Cardiac septum (tissue), 1 donor: ENCODE data around the gene SEC61B. TPM values are rescaled to one million over a fixed set of nuclear protein-coding genes. Genes with fewer than 3 reads are reported as not detected.
"Not testable (repeated sequence)": the region's sequence is repeated elsewhere in the genome, so short reads cannot be mapped to it uniquely, and the experiment has no call there.

Experiments
- DNase-seq: peaks from one replicate; pipeline ENCODE4 v3.0.0-alpha.2; 2020; ENCODE audit warnings: low spot score
- intact Hi-C: fragments of 100-400 bp; cut with DNase I; formaldehyde crosslinking; loops from one replicate; pipeline ENCODE4 v1.14.0; 2022
- total RNA-seq: library from RNA; stranded (reverse); fragmentation: NEBNext Ultra II Directional; extraction: Animal tissue kit (Norgen Biotek cat#: 25700); gene quantifications from one replicate; pipeline ENCODE4 v1.2.1, GENCODE V29; 2021
- donor health status: DM: no; HTN: no; CAD: no.

The SEC61B gene
- total RNA-seq, 1 donor from 2014 or later: 47.9 TPM

DNA sequence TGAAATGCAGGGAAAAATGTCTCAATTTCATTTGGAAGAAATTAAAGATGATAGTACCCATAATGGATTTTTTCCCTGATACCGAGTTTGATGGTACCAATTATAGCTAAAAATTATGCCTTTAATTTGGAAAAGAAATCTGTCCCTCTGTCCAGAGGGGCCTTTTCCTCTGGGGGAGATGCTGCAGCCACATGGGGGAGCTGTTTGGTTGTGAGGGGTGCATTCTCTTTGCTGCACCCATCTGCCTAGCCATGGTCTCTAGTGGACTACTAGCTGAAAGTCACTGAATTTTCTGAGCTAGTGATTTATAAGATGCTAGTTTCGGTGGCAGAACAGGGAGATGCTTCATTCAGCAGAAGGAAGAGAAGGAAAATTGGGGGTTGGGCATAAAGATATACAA, 9.6 kb downstream of the SEC61B start:
- intact Hi-C loops: no loop called here

DNA sequence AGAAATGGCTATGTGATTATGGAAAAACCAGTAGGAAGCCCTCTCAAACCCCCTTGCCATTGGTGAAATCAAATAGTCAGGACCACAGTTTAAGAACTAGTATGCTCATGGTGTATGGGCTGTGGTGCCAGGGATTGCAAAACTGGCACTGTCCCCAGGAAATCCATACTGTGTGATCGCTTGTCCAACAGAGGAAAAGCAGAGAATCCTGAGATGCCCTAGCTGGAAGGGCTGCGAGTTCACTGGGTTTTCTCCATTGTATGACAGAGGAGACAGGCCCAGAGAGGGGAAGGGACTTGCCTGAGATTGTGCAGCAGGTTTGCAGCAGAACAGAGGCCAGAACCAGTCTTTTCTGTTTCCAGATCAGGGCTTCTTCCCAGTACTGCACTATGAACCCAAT, 12.5 kb downstream of the SEC61B start:
- no peak for DNase-seq
- intact Hi-C loops: no loop called here

More for the DNA sequence above, 9.6 kb downstream of the SEC61B start:
- DNase-seq: no peak

DNA sequence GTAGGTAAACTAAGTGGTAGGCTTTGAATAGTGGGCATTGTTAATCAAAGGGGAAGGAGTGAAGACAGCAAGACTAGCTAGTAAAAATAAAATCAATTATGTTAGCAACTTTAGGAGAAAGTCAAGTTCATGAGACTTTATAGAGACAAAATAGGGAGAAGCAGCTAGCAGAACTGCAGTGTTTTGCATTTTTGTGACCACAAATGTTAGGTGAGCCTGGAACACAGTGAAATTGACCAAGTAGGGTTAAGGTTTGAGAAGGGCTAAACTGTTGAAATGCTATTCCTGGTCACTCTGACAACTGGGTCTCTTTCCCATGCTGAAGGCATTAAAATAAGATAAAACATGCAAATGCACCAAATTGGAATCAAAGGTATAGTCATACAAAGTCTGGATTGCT, 13.0 kb downstream of the SEC61B start:
- DNase-seq: no peak
- intact Hi-C loops: no loop called here

DNA sequence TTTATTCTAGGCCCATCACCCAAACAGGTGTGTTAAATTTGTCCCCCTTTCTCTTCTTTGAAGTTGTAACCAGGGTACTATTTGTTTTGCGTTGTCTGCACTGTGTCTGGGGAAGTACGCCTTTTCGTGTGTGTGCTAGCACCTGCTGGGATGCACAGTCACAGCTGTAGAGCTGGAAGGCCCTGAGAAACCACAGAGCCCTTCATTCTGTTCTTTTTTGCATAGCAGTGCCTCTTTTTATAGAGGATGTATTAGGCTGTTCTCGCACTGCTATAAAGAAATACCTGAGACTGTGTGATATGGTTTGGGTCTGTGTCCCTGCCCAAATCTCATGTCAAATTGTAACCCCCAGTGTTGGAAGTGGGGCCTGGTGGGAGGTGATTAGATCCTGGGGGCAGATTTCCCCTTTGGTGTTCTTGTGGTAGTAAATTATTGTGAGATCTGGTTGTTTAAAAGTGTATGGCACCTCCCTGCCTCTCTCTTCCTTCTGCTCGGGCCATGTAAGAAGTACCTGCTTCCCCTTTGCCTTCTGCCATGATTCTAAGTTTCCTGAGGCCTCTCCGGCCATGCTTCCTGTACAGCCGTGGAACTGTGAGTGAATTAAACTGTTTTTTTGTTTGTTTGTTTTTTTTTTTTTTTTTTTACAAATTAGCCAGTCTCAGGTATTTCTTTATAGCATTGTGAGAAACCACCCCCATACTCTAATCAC, 14.0 kb downstream of the SEC61B start:
- no peak for DNase-seq
- intact Hi-C loops: no loop called here

DNA sequence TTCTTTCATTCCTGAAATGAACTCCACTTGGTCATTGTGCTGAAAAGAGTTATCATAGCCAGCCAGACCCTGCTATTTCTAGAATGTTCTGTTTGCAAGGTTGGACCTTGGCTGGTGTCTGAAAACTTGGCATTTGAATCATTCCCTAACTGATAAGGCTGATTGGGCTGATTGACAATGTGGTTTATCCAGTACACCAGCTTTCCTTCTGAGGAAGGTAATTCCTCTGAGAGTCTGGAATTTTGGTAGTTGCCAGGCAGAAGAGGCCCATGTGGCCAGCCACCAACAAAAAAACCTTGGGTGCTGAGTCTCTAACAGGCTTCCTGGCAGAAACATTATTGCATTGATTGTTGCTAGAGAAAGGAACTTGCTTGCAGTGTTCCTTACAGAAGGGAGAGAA, 15.3 kb downstream of the SEC61B start:
- intact Hi-C loops: no loop called here
- no peak for DNase-seq

DNA sequence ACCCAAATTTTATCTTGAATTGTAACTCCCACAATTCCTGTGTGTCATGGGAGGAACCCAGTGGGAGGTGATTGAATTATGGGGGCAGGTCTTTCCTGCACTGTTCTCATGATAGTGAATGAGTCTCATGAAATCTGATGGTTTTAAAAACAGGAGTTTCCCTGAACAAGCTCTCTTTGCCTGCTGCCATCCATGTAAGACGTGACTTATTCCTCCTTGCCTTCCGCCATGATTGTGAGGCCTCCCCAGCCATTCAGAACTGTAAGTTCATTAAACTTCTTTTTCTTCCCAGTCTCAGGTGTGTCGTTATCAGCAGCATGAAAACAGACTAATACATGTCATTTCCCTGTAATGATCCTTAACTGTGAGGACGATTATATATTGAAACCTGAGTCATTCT, 15.8 kb downstream of the SEC61B start:
- intact Hi-C loops, DNase-seq: not testable (repeated sequence)

DNA sequence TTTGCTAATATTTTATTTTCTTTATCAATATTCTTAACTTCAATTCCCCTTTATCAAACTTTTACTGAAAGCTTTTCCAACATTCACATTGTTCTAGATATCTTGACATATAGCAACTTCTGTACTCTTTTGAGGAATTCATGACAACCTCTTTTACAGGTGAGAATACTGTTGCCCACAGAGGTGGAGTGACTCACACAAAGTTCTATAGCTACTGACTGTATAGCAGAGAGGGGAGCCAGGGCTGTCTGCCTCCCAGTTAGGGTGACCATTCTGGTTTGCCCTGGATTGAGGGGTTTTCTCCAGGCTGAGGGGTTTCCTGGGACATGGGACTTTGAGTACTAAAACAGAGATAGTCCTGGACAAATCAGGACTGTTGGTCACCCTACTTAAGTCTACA, 16.2 kb downstream of the SEC61B start:
- intact Hi-C loops: no loop called here

DNA sequence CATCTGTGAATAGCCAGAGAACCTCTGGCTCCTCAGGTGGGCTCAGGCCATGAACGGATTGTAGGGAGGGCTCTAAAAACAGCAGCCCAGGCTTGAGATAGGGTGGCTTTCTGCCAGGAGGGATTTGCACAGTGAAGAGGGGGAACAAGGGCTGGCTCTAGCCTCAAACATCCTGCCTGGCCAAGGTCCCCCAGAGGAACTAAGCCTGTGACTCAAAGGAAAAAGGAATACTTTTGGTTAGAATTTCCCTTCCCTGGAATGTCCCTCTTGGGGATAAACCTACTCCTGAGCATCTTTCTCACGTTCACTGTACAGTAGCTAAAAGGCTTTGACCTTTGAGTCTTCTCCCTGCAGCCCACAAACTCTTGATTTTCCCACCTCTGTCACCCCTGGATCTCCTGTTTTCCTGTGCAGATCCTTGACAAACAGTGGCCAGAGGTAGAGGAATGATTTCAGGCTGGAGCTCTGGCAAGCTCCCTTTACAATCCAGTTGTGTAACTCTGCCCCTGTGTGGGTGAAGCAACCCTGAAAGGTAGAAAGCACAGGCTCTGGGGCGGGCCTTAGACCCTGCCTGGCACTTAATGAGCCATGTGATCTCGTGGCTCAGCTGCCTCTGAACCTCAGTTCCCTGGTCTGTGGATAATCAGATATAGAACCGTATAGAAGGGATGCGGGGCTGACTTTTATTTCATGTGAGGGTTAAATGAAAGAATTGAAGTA, 17.4 kb downstream of the SEC61B start:
- DNase-seq: no peak
- intact Hi-C loops: no loop called here

More for the DNA sequence above, 16.2 kb downstream of the SEC61B start:
- no peak for DNase-seq

DNA sequence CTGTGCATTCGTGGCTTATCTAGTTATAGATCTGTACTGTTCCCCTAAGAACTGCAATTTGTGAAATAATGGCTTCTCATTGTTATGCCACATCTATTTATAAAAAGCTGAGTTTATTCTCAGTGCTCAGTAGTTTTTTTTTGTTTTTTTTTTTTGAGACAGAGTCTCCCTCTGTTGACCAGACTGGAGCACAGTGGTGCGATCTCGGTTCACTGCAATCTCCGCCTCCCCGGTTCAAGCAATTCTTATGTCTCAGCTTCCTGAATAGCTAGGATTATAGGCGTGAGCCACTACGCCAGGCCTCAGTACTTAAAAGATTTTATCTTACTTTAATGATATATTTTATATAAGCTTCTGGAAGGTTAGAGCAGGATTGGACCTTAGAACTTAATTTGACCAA, 19.0 kb downstream of the SEC61B start:
- DNase-seq: no peak
- intact Hi-C loops: no loop called here

DNA sequence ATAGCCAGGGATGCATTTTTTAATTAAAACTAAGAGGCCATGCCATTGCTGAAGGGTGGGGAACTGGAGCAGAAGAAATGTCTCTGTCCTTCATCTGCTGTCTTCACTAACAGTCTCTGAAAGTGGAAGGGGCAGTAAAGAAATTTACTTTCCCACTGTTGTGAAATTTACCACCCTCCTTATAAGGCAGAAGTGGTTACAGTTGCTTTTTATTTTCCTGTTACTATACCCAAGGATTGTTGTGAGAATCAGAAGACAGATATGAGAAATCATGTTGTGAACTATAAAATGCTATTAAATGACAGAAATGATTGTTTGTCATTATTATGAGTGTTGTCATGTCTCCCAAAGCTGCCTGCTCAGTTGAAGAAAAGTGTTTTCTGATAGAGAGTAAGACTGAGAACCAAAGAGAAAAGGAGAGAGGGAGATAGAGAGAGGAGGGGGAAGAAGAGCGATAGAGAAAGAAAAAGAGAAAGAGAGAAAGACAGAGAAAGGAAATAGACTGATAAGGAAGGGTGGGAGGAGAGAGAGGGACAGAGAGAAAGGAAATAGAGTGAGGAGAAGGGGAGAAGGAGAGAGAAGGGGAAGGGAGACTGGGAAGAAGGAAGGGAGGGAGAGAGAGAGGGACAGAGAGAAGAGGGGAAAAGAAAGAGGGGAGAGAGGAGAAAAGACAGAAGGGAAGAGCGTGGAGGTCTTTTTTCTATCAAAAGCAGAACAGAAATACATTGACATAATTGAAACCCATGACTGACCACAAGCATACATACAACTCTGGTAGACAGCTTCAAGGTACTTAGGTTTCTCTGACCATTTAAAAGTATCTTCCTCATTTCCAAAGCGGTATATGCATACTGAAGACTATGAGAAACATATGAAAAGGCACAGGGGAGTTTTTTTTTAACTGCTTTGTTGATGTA, 22.5 kb downstream of the SEC61B start:
- no peak for DNase-seq
- intact Hi-C loops: no loop called here

DNA sequence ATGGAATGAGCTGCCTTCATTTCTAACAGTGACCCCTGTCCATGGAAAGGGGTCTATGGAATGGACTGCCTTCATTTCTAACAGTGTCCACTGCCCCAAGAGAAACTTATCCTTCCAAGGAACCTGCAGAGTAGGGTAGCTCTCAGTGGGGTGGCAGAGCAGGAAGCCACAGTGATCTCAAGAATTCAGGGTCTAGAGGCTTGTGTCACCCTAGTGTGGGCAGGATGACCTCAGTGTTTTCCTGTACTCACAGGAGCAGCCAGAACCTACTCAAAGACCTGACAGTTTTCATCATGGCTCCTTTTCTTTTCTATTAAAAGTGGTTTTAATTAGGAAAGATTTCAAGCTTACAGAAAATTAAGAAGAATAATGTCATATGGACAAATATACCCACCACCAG, 27.5 kb downstream of the SEC61B start:
- intact Hi-C loops: loop anchor here (10.0 kb wide), 1 partner anchor 955 kb away; no protein-coding TSS in a partner anchor
- DNase-seq: no peak

DNA sequence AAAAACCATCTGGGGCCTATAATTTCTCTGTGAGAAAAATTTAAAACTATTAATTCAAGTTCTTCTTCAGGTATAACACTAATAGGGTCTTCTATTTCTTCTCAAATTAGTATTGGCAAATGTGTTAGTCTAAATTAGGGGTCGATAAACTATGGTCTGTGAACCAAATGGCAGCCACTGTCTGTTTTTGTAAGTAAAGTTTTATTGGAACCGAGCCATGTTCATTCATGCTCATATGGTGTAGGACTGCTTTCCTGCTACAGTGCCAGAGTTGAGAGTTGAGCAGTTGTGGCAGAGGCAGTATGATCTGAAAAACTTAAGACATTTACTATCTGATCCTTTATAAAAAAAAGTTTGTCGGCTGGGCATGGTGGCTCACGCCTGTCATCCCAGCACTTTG, 29.1 kb downstream of the SEC61B start:
- no peak for DNase-seq
- intact Hi-C loops: loop anchor here (10.0 kb wide), 1 partner anchor 954 kb away; no protein-coding TSS in a partner anchor

DNA sequence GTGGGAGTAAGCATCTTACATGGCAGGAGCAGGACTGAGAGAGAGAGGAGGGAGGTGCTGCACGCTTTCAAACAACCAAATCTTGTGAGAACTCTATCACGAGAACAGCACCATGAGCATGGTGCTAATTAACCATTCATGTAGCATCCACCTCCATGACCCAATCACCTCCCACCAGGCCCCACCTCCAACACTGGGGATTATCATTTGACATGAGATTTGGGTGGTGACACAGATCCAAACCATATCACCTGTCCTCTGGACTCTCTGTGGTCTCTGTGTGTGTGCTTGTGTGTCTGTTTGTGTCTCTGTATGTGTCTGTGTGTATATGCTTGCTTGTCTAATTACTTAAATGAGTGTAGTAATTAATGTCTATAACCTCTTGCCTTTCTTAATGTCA, 31.1 kb downstream of the SEC61B start:
- intact Hi-C loops: loop anchor here (10.0 kb wide), 1 partner anchor 952 kb away; no protein-coding TSS in a partner anchor

DNA sequence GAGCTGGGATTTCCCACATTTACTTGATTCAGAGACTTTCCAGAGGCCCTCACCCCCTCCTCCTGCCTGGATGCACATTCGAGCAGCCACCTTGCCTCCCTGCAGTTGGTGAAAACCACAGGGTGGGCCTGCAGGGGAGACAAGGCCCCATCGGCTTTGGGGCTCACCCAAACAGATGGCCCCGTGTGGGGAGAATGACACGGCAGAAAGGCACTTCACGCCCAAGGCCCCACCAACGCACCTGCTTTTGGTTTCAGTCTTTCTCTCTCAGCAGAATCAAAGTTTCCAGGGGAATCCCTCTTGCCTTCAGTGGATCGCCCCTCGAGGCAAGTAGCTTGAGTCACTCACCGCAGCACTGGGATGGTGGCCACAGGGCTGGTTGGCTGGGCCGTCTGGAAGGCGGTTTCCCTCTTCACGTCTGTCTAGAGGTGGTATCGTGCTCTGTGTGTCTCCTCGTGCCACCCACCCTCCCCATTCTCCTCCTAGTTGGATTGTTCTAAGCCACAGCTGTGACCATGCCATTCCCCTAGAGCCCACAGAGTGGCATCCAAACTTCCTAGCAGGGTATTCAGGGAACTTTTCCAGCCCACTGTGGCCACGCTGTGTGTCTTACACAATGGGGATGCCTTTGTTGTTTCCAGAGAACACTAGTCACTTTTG, 31.8 kb downstream of the SEC61B start:
- no peak for DNase-seq
- intact Hi-C loops: loop anchor here (10.0 kb wide), 1 partner anchor 951 kb away; no protein-coding TSS in a partner anchor

More for the DNA sequence above, 31.1 kb downstream of the SEC61B start:
- DNase-seq: no peak

DNA sequence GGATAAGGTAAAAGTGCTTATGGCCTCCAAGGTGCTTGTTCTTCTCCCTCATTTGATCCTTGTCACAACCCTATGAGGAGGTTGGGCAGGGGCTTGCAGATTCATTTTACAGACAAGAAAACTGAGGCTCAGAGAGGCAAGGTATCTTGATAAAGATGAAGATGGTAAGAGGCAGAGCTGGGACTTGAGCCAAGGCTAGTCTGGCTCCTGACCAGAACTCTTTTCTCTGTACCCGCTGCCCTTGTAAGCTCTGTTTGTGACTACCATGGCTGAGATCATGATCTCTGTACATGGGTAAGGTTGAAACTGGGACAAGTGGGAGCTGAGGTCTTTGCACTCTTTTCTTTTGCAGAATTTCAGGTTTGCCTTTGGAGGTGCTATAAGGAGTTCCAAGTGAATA, 33.6 kb downstream of the SEC61B start:
- intact Hi-C loops: loop anchor here (10.0 kb wide), 1 partner anchor 949 kb away; no protein-coding TSS in a partner anchor
- DNase-seq: no peak

DNA sequence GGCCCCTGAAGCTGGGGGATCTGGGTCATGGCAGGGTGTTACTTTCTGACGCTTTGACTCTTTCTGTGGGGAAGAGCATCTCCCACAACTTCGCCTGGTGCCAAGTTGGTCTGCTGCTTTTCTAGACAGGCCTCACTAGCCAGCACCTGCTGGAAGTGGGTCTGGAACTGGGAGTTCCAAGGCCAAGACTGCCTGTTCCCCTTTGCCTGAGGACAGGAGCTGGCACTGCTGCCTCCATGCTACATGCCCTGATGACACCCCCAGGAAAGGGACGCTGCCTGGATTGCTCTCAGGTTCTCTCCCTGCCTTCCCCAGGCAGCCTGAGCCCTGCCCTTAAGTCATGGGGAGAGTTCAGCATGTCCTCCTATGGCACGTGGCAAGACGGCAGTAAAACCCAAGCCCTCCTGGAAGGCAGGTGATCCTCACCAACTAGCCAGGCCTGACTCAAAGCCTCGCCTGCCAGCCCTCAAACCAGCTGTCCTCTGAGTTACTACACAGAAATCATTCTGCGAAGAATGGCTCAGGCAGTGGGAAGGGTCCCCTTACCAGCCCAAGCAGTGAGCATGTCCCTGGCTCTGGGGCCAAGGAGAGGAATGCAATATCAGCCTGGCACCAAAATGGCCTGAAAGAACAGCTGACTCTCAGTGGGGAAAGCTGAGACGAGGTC, 35.8 kb downstream of the SEC61B start:
- no peak for DNase-seq
- intact Hi-C loops: loop anchor here (10.0 kb wide), 1 partner anchor 947 kb away; no protein-coding TSS in a partner anchor

DNA sequence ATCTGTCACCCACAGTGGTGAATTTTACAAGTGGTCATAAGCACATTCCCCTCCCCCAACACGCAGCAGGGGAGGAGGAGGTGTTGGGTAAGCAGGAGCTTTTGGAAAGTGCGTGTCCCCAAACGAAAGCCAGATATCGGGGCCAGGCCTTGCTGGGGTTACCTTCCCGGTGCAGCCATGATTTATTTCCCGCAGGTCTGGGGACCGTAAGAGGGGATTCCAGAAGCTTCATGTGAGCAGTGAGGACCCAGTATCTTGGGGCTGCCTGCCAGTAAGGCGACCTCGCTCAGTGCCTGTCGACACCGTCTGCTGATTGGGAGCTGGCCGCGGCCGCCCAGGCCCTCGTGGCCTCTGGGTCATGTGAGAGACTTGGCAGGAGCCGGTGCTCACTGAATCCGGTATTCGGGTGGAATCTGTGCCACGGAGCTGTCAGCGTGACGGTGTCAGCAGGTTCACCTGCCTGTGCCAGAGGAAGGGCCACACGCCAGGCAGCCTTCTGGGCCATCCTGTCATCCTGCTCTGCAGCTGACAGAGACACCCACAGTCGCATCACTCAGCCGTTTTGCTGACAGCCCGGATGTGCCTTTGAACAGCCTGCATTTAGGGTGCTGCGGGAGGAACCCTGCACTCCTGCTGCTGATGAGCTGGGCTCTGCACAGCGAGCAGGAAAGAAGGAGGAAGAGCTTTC, 37.3 kb downstream of the SEC61B start:
- DNase-seq: peak; percentile 94
- intact Hi-C loops: loop anchor here (1.0 to 10.0 kb wide), 2 partner anchors 560 to 945 kb away; no protein-coding TSS in a partner anchor

DNA sequence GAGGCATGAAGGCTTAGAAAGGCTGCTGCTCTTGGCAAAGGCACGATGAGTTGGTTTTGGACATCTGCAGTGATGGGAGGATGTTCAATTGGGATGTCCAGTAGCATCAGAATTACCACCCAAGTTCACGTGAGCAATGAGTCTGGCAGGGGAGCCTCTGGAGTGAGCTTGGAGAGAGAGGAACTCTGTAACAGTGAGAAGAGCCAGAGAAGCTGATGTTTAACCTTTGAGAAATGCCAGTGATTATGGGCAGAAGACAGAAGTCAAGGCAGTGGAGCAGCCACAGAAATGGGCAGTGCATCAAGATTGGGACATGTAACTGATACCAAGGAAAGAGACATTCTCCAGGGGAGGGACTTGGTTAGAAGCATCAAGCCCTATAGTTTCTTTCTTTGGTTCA, 39.8 kb downstream of the SEC61B start:
- no peak for DNase-seq
- intact Hi-C loops: loop anchor here (10.0 kb wide), 1 partner anchor 1063 kb away; no protein-coding TSS in a partner anchor
